Esophagus (tissue), 2 donors: ENCODE measurements around the gene UST. TPM values are rescaled to one million over a fixed set of nuclear protein-coding genes. Genes with fewer than 3 reads are reported as not detected.

Source experiments
- H3K27ac ChIP-seq, 2 donors: one replicate each; pipeline ENCODE4 v1.5.1; 2013; ENCODE audit warnings: low read depth in 2 of 2, mild to moderate bottlenecking in 2 of 2, inconsistent platforms in 1 of 2, low read length in 1 of 2, moderate library complexity in 1 of 2
- H3K27me3 ChIP-seq, 2 donors: one replicate each; pipeline ENCODE4 v1.6.1; 2013; ENCODE audit warnings: low read length in 2 of 2, control low read depth in 1 of 2, mild to moderate bottlenecking in 1 of 2; ENCODE audit not compliant: insufficient read depth in 2 of 2, control insufficient read depth in 1 of 2
- H3K36me3 ChIP-seq, 2 donors: one replicate each; pipeline ENCODE4 v1.6.1; 2013; ENCODE audit warnings: low read length in 1 of 2; ENCODE audit not compliant: control insufficient read depth in 2 of 2, insufficient read depth in 2 of 2
- H3K4me1 ChIP-seq, 2 donors: one replicate each; pipeline ENCODE4 v1.6.1; 2013; ENCODE audit warnings: low read length in 1 of 2; ENCODE audit not compliant: control insufficient read depth in 2 of 2, insufficient read depth in 2 of 2
- H3K4me3 ChIP-seq, 2 donors: one replicate each; pipeline ENCODE4 v1.5.1; 2013; ENCODE audit warnings: low read length in 2 of 2, mild to moderate bottlenecking in 2 of 2, low read depth in 1 of 2, moderate library complexity in 1 of 2
- H3K9me3 ChIP-seq, 2 donors: one replicate each; pipeline ENCODE4 v1.6.1; 2013; ENCODE audit warnings: mild to moderate bottlenecking in 2 of 2, low read depth in 1 of 2, low read length in 1 of 2, moderate library complexity in 1 of 2; ENCODE audit not compliant: control insufficient read depth in 2 of 2, insufficient read depth in 1 of 2
- WGBS, 2 donors: extraction: QIAGEN DNeasy Blood & Tissue Kit; methylation state at CpG; one replicate each; pipeline ENCODE4 v1.1.7; 2013; 5-methylcytosine and 5-hydroxymethylcytosine counted together
- polyA plus RNA-seq, 2 donors: library from polyadenylated mRNA; stranded (reverse); fragments of 200-250 nt; gene quantifications; one replicate each; pipeline ENCODE4 v1.2.3, GENCODE V29; 2013
- donor health status: healthy with polysubstance abuse.
- donor health status: Bipolar disorder and iron deficiency.

UST gene
- polyA plus RNA-seq = 1 to 10 TPM; 1.7 to 2.4 TPM

- Histone ChIP-seq H3K27me3 (no peaks in the 10 kb centered on the region), H3K4me3 (peak within 1 kb of the TSS; percentile 64 to 77), H3K27ac (peak within 1 kb of the TSS; percentile 68 to 70), H3K9me3 (no peaks in the 10 kb centered on the region), H3K4me1 (peaks cover 4 to 6% of the 10 kb centered on the region in 2 donors), H3K36me3 (no peaks in the 10 kb centered on the region)
- 0 to 2% methylated on average over 38 to 50 of the region's 50 CpGs for WGBS, 2 donors
Measured at GRCh38 chr6:148746363-148747144, at the start of gene UST. TSS of gene UST (plus strand) at chr6:148747030. CDS start at chr6:148747431, 401 bp downstream.

- WGBS, 2 donors = 96% methylated on average over 17 to 26 of the region's 26 CpGs
- H3K9me3 ChIP-seq = no peaks in the 10 kb centered on the region
- no peaks in the 10 kb centered on the region for H3K36me3 ChIP-seq
- no peaks in the 10 kb centered on the region for H3K27me3 ChIP-seq
- H3K4me3 ChIP-seq = no peak overlapping the region
- H3K4me1 ChIP-seq = no peaks in the 10 kb centered on the region
- H3K27ac ChIP-seq = no peak overlapping the region
Measured at GRCh38 chr6:148697895-148698440, 48.9 kb upstream of the UST start.

GRCh38 chr6:148698671-148699180, 48.1 kb upstream of the UST start:
- 95 to 96% methylated on average over 17 to 27 of the region's 27 CpGs for WGBS, 2 donors
- Histone ChIP-seq H3K27me3 (no peaks in the 10 kb centered on the region), H3K4me1 (no peaks in the 10 kb centered on the region), H3K9me3 (no peaks in the 10 kb centered on the region), H3K4me3 (no peak overlapping the region), H3K27ac (no peak overlapping the region), H3K36me3 (no peaks in the 10 kb centered on the region)

GRCh38 chr6:148700047-148700715, 46.6 kb upstream of the UST start:
- Histone ChIP-seq H3K27me3 (no peaks in the 10 kb centered on the region), H3K4me3 (peak overlapping the region in 1 of 2 donors; percentile 49), H3K27ac (no peak overlapping the region), H3K4me1 (no peaks in the 10 kb centered on the region), H3K36me3 (no peaks in the 10 kb centered on the region), H3K9me3 (no peaks in the 10 kb centered on the region)
- 31 to 36% methylated on average over 2 of the region's 2 CpGs for WGBS, 2 donors

GRCh38 chr6:148700741-148701311, 46.0 kb upstream of the UST start:
- H3K9me3 ChIP-seq = no peaks in the 10 kb centered on the region
- H3K27me3 ChIP-seq = no peaks in the 10 kb centered on the region
- H3K4me1 ChIP-seq = no peaks in the 10 kb centered on the region
- H3K4me3 ChIP-seq = peak overlapping the region; percentile 35 to 49
- 15 to 22% methylated on average over 8 of the region's 8 CpGs for WGBS, 2 donors
- no peaks in the 10 kb centered on the region for H3K36me3 ChIP-seq
- no peak overlapping the region for H3K27ac ChIP-seq

GRCh38 chr6:148701375-148701774, 45.5 kb upstream of the UST start:
- Histone ChIP-seq H3K27me3 (no peaks in the 10 kb centered on the region), H3K4me3 (peak overlapping the region in 1 of 2 donors; percentile 49), H3K9me3 (no peaks in the 10 kb centered on the region), H3K27ac (no peak overlapping the region), H3K36me3 (no peaks in the 10 kb centered on the region), H3K4me1 (no peaks in the 10 kb centered on the region)
- WGBS, 2 donors = 83 to 88% methylated on average over 3 of the region's 3 CpGs

- no peak overlapping the region for H3K4me3 ChIP-seq
- H3K27me3 ChIP-seq = no peaks in the 10 kb centered on the region
- no peaks in the 10 kb centered on the region for H3K36me3 ChIP-seq
- H3K27ac ChIP-seq = no peak overlapping the region
- WGBS, 2 donors = 72 to 84% methylated on average over 2 of the region's 2 CpGs
- no peaks in the 10 kb centered on the region for H3K9me3 ChIP-seq
- no peaks in the 10 kb centered on the region for H3K4me1 ChIP-seq
Measured at GRCh38 chr6:148703900-148704299, 42.9 kb upstream of the UST start.

GRCh38 chr6:148704400-148705246, 42.2 kb upstream of the UST start:
- WGBS, 2 donors = 84% methylated on average over 7 of the region's 7 CpGs
- H3K4me3 ChIP-seq = no peak overlapping the region
- H3K9me3 ChIP-seq = no peaks in the 10 kb centered on the region
- no peak overlapping the region for H3K27ac ChIP-seq
- H3K36me3 ChIP-seq = no peaks in the 10 kb centered on the region
- no peaks in the 10 kb centered on the region for H3K27me3 ChIP-seq
- no peaks in the 10 kb centered on the region for H3K4me1 ChIP-seq

- no peak overlapping the region for H3K27ac ChIP-seq
- H3K4me1 ChIP-seq = no peaks in the 10 kb centered on the region
- H3K4me3 ChIP-seq = no peak overlapping the region
- H3K36me3 ChIP-seq = no peaks in the 10 kb centered on the region
- no peaks in the 10 kb centered on the region for H3K27me3 ChIP-seq
- 79 to 83% methylated on average over 1 of the region's 1 CpG for WGBS, 2 donors
- no peaks in the 10 kb centered on the region for H3K9me3 ChIP-seq
Measured at GRCh38 chr6:148708707-148709106, 38.1 kb upstream of the UST start.
